Stimulated activated CD4-positive, alpha-beta T cell treated with anti-CD3 and anti-CD28 coated beads, TNF-alpha, amount 100 ng/mL, for 4 hours (primary cell): ENCODE results near the gene TRIM54.

Experiments used
- DNase-seq, 3 experiments: peaks; one replicate each; pipeline ENCODE4 v3.0.0-alpha.2; 2020; ENCODE audit warnings: low read depth in 3 of 3

Gene TRIM54

GRCh38 chr2:27281855-27282559, at the start of gene TRIM54:
TSS of gene TRIM54 (plus strand) at chr2:27282429. CDS start at chr2:27282732, 303 bp downstream.
- DNase-seq = no peak

GRCh38 chr2:27233341-27233740, 48.9 kb upstream of the TRIM54 start:
- DNase-seq = no peak

GRCh38 chr2:27236136-27236535, 46.1 kb upstream of the TRIM54 start:
- no peak for DNase-seq

- DNase-seq = no peak
Observed at GRCh38 chr2:27236626-27237025, 45.6 kb upstream of the TRIM54 start.

GRCh38 chr2:27237341-27237945, 44.8 kb upstream of the TRIM54 start:
- no peak for DNase-seq

- DNase-seq = no peak
Observed at GRCh38 chr2:27238976-27239375, 43.3 kb upstream of the TRIM54 start.

- no peak for DNase-seq
Observed at GRCh38 chr2:27240406-27240805, 41.8 kb upstream of the TRIM54 start.

GRCh38 chr2:27241761-27242613, 40.2 kb upstream of the TRIM54 start:
- DNase-seq = no peak

- DNase-seq = no peak
Observed at GRCh38 chr2:27242614-27242951, 39.6 kb upstream of the TRIM54 start.

GRCh38 chr2:27243391-27244130, 38.7 kb upstream of the TRIM54 start:
- DNase-seq = no peak

- DNase-seq = no peak
Observed at GRCh38 chr2:27245116-27245515, 37.1 kb upstream of the TRIM54 start.

- no peak for DNase-seq
Observed at GRCh38 chr2:27245626-27246025, 36.6 kb upstream of the TRIM54 start.

- no peak for DNase-seq
Observed at GRCh38 chr2:27247893-27248292, 34.3 kb upstream of the TRIM54 start.

- DNase-seq = no peak
Observed at GRCh38 chr2:27249159-27249890, 32.9 kb upstream of the TRIM54 start.

GRCh38 chr2:27249891-27250651, 32.2 kb upstream of the TRIM54 start:
- no peak for DNase-seq

- DNase-seq = no peak
Observed at GRCh38 chr2:27250652-27251379, 31.4 kb upstream of the TRIM54 start.

- DNase-seq = no peak
Observed at GRCh38 chr2:27251766-27252165, 30.5 kb upstream of the TRIM54 start.

GRCh38 chr2:27255187-27255586, 27.0 kb upstream of the TRIM54 start:
- DNase-seq = no peak

GRCh38 chr2:27255660-27256059, 26.6 kb upstream of the TRIM54 start:
- DNase-seq = no peak

GRCh38 chr2:27256855-27257454, 25.3 kb upstream of the TRIM54 start:
- DNase-seq = no peak
